ENCODE data around the gene SH3RF3. TPM values are rescaled to one million over a fixed set of nuclear protein-coding genes. Genes with fewer than 3 reads are reported as not detected.

Gene SH3RF3
- total and polyA plus RNA-seq, 10 of the 15 experiments (the other 5 are each of a cell fraction or from before 2014, with no cell fraction given): 0.08 to 8.8 (median 2.3) TPM

- no peak for TF ChIP-seq MLLT1 (IDR thresholded peaks at IDR 0.05)
These were observed 9.4 kb downstream of the SH3RF3 start (continued) for GRCh38 chr2:109138449-109138848.

GRCh38 chr2:109139002-109139401 is 10.0 kb downstream of the SH3RF3 start:
- WGBS (ENCODE audit: insufficient coverage, insufficient replicate concordance, low lambda C conversion rate, missing lambda C conversion rate): 58% methylated on average over 4 of the region's 4 CpGs
- Histone ChIP-seq H3K36me3 (ENCODE audit: control insufficient read depth in 2 of 2, insufficient read depth in 2 of 2, low read length in 1 of 2) (no peaks in the 10 kb centered on the region), H4K20me1 (ENCODE audit: control insufficient read depth, insufficient read depth) (no peaks in the 10 kb centered on the region), H3K27ac (ENCODE audit: control insufficient read depth, insufficient read depth) (no peak overlapping the region), H2AFZ (ENCODE audit: control insufficient read depth, low read depth, low read length) (no peak overlapping the region), H3K4me1 (ENCODE audit: control insufficient read depth, insufficient read depth, low read length) (peaks cover 20% of the 10 kb centered on the region), H3K27me3 (replicated peaks in 1 of 2; ENCODE audit: control insufficient read depth in 2 of 2, insufficient read depth in 2 of 2, low read length in 1 of 2) (no peaks in the 10 kb centered on the region; a peak in 1 of 4 replicates), H3K9ac (ENCODE audit: control insufficient read depth, insufficient read depth, low read length) (no peak overlapping the region), H3K9me3 (replicated peaks; ENCODE audit: control insufficient read depth, insufficient read depth, low read length) (no peaks in the 10 kb centered on the region), H3K79me2 (ENCODE audit: control insufficient read depth, insufficient read depth, low read length) (peaks cover 4% of the 10 kb centered on the region), H3K4me3 (no peak overlapping the region), H3K4me2 (ENCODE audit: control insufficient read depth, insufficient read depth) (no peak overlapping the region)
- intact Hi-C loops (cut with micrococcal nuclease; ENCODE audit: unreplicated experiment) (no loop called here), in situ Hi-C loops (cut with MboI) (loop anchor here (5.0 kb wide), 1 partner anchor 48 kb away; no protein-coding TSS in a partner anchor)
- no peak for TF ChIP-seq BRCA1 (IDR thresholded peaks at IDR 0.05; ENCODE audit: low read depth, low read length)
- no peak for TF ChIP-seq POU2F2 (IDR thresholded peaks at IDR 0.05; ENCODE audit: borderline replicate concordance, low read depth, low read length)
- no peak for TF ChIP-seq MLLT1 (IDR thresholded peaks at IDR 0.05)
- no peak for TF ChIP-seq KLF5 (IDR thresholded peaks at IDR 0.05; ENCODE audit: partially characterized antibody)
- TF ChIP-seq SRF (IDR thresholded peaks at IDR 0.05; ENCODE audit: low read depth in 2 of 2, low read length in 2 of 2): no peak
- no peak for TF ChIP-seq GABPA (IDR thresholded peaks at IDR 0.05; ENCODE audit: low read depth)
- TF ChIP-seq CHD2 (IDR thresholded peaks at IDR 0.05; ENCODE audit: borderline replicate concordance, low read depth, low read length): no peak
- TF ChIP-seq TCF3 (IDR thresholded peaks at IDR 0.05; ENCODE audit: borderline replicate concordance, insufficient read depth, low read depth, low read length): no peak
- no peak for TF ChIP-seq PKNOX1 (IDR thresholded peaks at IDR 0.05)
- ATAC-seq: no peak
- SMC1A ChIA-PET (ENCODE audit: uncharacterized antibody, unreplicated experiment): interaction anchor here (0.8 to 1.3 kb wide), 3 partner anchors 10 to 371 kb away, joined by 3 to 4 read pairs (median 3); no protein-coding TSS in a partner anchor
- no peak for FAIRE-seq
- no TSS peak for BruUV-seq (replicated peaks)
- CTCF ChIA-PET: no interaction called here
- POLR2A ChIA-PET: no interaction called here
- RAD21 ChIA-PET (ENCODE audit: unreplicated experiment): no interaction called here
- no peak for DNase-seq (ENCODE audit: low read depth, low spot score)

All from GM12878 (cell line).